Non-pigmented ciliary epithelial cell (primary cell): Measurements from ENCODE around the gene KRTAP5-6.
"Not testable (repeated sequence)": the region's sequence is repeated elsewhere in the genome, so short reads cannot be mapped to it uniquely, and the experiment has no call there.

Source experiments
- DNase-seq: peaks from one replicate; pipeline ENCODE4 v3.0.0-alpha.2; 2010; ENCODE audit warnings: low read depth

The KRTAP5-6 gene

DNA sequence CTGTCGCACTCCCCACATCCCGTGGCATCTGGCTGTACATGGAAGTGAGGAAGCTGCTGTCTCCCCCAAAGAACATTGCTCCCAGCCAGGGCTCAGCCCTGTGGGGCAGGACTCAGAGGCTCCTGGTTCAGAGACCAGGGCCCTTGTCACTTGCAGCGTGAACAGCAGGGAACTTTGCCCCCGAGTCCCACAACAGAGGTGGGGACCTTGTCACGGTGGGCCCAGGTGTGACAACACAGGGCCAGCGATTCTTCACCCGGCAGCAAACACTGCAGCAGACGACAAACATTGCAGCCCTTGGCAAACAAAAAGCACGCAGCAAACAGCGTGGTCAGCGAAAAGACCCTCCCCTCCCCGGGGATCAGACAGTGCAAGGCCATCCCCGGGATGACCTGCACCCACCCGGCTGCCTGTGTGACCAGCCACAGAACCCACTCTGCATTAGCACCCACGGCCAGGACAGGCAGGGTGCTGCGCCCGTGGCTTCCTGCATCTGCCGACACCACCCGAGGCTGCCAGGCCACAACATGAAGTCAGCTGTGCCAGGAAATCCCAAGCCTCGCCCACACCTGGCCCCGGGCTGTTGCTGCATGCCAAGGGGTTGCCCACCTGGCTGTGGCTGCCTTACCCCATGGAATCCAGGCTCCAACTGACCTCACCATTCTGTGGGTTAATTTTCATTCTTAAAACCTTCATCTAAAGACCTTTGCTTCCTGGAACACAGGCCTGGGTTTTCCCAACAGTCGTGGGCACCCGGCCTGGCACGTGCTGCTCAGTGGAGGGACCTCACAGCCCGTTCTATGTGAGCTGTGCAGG lies 35.3 kb upstream of the KRTAP5-6 start:
- not testable (repeated sequence) for DNase-seq

DNA sequence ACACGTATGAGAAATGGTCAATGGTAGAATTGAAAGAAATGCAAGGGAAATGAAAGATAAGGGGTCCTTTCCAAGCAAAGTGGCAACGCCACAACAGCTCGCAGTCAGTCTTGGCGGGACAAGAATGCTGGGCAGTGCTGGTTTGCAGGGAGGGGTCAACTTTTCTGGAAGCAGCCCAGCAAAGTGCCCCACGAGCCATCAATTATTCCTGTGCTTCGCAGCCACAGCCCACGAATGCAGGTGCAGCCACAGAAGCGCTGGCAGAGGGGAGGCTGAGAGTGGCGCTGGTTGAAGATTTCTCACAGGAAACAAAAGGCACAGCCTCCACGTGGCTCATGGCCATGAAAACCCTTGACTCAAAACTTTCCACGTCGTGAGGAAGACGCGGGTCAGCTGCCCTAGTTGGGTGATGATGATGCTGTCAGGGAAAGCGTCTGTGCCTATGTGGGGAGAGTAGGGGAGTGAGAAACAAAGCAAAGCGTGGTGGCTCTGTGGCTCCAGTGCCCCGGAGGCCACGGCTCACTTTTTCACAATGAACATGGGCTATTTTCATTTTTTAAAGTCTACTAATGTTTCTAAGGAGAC lies 34.2 kb upstream of the KRTAP5-6 start:
- DNase-seq = not testable (repeated sequence)

DNA sequence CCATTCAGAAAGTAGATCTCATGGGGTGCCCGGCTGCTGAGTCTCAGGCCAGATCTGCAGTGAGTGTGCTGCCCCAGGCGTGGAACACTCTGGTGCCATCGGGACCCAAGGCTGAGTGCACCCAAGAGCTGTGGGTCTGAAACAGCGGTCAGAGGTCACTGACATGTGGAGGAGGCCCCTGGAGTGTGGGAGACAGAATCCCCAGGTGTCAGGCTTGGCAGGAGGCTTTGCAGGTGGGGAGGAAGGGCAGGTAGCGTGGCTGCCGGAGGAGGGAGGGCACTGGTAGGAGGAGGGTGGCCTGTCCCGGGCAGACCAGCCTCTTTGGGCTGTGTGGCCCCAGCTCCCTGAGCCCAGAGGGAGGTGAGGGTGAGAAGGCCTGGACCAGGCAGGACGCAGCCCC lies 31.7 kb upstream of the KRTAP5-6 start:
- no peak for DNase-seq

DNA sequence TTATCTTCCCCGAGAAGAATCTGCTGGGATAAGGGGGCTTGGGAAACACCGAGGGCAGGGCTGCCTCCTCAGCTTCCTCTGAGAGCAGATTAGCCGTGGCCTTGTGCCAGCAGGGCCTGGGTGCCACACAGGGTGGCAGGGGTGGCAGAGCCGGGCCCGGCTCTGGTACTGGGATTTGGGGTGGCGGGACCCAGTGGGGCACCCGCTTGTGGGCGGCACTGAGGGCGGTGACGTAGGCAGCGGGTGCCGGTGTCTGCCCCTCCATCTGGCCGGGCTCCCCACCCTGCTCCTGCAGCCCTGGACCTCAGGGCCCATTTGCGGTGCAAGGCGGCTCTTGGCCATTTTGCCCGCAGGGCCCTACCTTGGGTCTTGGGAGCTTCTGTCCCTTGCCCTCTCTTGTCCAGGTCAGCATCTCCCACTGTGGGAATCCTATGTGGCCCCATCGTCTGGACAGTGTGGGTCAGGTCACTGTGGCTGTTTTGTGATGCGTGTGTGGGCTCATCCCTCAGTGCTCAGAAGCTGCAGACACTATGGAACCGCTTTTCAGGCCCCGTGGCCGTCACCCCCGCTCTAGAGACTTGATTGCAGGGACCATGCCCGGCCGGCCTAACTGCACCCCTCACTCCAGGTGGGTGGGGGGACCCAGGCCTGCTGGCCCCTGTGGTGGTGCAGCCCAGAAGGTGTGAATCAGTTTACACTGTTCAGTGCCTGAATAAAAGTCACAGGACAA lies 29.7 kb upstream of the KRTAP5-6 start:
- DNase-seq = no peak

DNA sequence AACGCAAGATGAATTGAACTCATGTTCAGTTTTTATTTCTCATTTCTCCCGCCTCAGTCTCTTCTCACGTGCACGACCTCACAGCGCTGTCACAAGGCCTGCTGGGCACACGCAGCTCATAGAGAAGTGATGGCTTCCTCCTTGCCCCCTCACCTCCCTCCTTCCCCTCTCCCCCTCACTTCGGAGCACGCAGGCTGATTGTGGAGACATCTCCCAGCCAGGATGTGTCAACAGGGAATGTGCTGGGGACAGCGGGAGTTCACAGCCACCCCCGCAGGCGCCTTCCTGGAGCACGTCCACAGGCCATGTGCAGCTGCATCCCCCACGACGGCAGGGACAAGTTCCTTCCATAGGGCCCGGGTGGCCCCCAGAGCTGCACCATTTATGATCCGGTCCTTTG lies 29.1 kb upstream of the KRTAP5-6 start:
- DNase-seq = no peak

DNA sequence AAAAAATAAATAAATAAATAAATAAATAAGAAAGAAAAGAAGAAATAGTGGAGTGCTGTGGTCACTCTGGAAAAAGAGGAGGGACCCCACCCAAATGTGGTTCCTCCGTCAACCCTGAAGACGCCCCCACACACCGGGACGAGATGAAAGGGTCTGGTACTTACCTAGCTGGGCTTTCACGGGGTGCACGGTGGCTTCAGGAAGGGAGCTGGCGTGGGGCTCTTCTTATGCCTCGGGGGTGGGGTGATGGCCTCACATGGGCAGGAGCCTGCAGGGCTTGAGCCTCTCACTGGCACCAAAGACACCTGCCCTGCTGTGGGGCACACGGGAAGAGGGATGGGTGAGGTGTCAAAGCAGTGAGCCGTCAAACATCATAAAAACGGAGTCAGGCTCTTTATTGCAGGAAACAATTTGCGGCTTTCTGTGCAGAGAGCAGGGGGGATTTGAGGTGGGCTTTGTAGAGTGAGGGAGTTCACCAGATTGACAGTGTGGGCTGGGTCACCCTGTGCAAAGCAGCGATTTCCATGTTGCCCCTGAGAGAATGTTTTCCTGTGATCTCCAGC lies 28.0 kb upstream of the KRTAP5-6 start:
- DNase-seq = no peak

DNA sequence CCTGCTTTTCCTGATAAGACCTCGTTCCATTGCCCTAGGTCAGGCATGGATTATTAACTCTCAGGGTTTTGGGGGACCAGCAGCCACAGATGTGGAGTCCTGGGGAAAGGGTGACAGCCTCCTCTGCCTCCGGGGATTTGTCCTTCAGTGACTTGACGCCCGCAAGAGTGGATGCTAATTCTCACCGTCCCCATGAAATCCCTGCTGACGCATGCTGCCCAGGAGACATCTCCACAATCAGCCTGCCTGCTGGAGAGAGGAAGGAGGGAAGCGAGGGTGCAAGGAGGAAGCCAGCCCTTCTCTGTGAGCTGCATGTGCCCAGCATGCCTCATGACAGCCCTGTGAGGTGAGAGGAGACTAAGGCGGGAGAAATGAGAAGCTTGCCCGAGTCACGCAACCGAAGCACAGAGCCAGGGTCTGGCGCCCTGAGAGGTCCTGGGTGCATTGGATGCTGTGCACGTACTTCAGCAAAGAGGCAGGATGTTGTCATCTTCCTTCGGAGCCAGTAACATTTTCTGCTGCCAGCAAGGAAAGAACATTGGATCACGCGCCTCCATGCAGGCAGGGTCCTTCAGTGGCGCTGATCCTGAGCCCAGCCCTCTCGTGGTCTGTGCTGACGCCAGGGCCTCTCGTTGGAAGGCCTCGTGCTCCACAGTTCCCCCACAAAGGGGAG lies 27.3 kb upstream of the KRTAP5-6 start:
- DNase-seq = no peak

DNA sequence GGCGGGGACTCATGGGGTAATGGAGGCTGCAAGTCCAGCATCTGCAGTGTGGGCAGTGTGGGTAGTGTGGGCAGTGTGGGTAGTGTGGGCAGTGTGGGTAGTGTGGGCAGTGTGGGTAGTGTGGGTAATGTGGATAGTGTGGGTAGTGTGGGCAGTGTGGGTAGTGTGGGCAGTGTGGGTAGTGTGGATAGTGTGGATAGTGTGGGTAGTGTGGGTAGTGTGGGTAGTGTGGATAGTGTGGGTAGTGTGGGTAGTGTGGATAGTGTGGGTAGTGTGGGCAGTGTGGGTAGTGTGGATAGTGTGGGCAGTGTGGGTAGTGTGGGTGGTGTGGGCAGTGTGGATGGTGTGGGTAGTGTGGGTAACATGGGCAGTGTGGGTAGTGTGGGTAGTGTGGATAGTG lies 26.5 kb upstream of the KRTAP5-6 start:
- DNase-seq = not testable (repeated sequence)

DNA sequence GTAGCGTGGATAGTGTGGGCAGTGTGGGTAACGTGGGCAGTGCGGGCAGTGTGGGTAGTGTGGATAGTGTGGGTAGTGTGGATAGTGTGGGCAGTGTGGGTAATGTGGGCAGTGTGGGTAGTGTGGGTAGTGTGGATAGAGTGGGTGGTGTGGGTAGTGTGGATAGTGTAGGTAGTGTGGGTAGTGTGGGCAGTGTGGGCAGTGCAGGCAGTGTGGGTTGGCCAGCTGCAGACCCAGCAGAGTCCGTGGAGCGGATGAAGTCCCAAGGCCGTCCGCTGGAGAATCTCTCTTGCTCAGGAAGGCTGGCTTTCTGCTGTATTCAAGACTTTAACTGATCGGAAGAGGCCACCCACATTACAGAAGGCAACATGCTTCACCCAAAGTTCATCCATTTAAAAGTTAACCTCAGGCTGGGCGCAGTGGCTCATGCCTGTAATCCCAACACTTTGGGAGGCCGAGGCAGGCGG lies 26.1 kb upstream of the KRTAP5-6 start:
- DNase-seq = no peak

DNA sequence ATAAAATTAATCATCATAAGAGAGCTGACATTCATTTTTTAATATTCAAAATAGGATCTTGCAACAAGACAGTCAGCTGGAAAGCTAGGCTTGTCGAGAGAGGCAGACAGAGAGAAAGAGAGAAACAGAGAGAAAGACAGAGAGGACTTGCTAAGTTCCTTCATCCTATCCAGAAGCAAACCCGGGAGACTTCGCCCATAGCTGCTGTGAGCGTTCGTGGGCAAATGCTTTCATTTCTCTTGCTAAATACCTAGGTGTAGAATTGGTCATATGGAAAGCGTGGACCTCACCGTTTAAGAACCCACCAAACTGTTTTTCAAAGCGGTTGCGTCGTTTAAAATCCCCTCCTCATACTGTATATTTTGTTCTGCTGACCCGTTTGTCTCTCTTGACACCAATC lies 25.3 kb upstream of the KRTAP5-6 start:
- DNase-seq = no peak

DNA sequence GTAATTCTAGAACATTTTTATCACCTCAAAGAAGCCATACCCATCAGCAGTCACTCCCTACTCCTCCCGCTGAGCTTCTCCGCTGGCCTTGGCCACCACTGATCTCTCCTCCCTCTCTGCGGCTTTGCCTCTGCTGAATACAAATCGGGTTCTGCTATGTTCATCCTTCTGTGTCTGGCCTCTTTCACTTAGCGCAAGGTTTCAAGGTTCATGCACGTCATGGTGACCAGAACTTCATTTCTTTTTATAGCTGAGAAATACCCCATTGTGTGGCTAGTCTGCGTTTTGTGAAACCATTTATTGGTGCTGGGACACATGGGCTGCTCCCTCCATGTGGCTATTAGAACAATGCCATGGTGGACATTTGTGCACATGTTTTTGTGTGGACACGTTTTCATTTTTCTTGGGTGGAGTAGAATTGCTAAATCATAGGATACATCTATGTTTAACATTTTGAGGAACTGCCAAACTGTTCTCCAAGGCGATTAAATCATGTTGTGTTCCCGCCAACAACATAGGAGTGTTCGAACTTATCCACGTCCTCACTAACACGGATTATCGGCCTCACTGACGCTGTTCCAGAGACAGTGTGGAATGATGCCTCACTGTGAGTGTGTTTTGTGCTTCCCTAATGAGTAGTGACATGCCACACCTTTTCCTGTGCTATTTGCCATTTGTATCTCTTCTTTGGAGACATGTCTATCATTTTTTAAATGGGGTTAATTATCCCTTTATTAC lies 24.2 kb upstream of the KRTAP5-6 start:
- DNase-seq = no peak

DNA sequence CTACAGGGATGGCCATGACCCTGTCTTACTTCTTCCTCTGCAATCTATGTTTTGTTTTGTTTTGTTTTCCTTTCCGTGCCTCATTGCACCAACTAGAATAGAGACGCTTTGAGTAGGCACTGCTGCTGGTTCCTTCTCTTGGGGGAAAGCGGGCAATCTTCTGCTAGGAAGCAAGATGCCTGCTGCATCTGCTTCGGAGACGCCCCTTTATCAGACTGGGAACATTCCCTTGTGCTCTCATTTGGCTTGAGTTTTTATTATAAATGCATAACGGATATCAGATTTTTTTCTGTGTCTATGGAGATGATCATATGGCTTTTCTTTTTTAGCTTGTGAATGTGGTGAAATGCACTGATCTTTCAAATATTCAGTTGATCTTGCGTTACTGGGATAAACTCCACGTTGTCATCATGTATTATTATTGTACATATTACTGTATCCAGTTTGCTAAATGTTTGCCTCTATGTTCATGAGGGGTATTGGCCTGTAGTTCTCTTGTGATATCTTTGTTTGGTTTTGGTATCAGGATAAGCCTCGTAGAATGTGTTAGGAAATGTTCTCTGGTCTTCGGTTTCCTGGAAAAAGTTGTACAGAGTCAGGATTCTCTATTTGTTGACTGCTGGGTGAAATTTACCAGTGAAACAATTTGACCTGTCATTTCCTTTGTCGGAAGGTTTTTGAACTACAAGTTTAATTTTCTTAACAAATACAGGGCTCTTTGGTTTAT lies 23.4 kb upstream of the KRTAP5-6 start:
- DNase-seq = no peak

DNA sequence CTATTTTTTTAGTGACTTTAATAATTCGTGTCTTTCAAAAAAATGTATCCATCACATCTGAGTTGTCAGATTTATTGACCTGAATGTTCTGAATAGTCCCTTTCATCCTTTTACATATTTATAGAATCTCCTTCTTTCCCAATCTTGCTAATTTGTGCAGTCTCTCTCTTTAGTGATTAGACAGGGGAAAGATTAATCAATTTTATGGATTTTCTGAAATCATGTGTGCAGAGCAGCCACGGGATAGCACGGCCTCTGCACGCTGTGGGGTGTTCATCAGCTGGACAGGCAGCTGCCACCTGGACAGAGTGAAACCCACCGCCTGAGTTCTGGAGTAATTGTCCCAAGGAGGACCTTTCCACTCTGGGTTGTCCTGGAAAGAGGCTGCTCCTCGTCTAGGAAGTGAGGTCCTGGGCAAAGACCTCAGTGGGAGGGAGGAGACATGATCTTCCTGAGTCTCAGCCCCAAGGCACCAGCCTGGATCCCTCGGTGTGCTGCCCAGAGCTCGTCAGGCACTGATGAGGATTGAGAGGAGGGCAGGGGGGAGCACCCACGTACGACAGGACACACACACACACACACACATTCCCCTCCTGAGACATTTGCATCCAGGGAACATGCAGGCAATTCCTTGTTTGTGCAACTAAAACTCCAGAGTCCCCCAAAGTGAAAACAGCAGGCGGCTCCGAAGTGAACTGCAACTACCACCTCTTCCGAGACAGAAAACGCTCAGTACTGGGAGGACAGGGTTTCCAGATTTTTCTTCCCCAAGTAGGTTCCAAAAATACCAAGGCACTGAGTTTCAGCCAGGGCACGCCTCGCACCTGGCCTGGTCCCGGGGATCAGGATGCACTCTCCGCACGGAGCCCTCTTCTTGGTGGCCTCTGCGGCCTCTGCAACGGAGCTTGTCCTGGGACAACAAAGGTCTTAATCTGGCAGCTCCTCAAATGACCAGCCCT lies 22.5 kb upstream of the KRTAP5-6 start:
- DNase-seq = no peak

DNA sequence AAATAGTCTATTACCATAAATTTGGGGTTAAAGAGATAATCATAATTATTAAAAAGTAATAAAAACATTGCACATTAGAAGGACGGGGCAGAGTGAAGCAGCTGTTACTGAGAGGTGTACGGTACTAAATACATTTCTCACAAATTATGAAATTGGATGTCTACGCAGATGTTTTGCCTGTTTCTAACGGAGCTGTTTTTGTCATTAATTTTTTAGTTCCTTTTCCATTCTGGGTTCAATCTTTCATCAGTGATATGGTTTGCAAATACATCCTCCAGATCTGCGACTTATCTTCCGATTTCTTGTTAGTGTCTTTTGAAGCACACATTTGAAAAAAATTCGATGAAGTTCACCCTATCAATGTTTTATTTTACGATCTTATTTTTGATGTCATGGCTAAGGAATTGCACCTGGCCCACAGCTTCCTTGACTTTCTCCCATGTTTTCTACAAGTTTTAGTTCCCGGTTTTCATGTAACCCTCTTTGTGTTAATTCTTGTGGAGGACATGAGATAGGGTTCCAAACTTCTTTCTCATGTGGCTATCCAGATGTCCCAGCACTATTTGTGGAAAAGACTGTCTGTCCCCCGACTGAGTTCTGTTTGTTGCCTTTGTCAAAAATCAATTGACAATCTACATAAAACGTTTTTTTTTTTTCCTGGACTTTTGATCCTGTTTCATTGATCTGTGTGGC lies 21.3 kb upstream of the KRTAP5-6 start:
- DNase-seq = no peak

DNA sequence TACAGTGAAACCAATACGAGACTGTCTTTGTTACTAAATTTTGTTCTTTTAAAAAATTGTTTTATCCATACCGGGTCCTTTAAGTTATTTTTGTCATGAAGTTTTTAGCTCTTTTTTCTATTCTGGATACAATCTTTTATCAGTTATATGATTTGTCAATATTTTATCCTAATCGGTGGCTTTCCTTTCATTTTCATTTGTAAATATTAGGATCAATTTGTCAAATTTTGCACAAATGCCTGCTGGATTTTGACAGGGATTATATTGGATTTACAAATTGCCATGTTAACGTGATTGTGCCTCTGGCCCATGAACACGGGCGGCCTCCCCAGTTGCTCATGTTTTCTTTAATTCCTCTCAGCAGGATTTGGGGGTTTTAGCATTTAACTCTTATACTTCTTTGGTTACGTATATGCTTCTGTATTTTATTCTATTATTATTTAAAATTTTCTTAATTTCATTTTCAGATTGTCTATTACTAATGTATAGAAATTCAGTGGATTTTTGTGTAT lies 20.7 kb upstream of the KRTAP5-6 start:
- no peak for DNase-seq

DNA sequence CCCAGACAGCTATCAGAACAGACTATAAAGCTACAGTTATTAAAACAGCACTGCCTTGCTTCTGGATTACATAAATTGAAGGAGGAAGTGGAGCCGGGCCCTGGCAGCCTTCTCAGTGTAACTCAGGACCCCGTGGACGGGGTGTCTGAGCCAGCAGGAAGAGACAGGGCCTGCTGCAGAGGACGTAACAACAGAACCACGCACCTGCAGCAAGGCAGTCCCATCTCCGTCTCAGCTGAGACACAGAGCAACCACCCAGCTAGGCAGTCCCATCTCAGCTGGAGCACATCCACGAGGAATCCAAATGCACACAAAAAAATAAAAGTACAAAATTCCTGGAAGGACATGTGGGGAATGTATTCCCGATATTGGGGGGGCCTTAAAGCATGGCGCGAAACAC lies 17.1 kb upstream of the KRTAP5-6 start:
- DNase-seq = no peak

DNA sequence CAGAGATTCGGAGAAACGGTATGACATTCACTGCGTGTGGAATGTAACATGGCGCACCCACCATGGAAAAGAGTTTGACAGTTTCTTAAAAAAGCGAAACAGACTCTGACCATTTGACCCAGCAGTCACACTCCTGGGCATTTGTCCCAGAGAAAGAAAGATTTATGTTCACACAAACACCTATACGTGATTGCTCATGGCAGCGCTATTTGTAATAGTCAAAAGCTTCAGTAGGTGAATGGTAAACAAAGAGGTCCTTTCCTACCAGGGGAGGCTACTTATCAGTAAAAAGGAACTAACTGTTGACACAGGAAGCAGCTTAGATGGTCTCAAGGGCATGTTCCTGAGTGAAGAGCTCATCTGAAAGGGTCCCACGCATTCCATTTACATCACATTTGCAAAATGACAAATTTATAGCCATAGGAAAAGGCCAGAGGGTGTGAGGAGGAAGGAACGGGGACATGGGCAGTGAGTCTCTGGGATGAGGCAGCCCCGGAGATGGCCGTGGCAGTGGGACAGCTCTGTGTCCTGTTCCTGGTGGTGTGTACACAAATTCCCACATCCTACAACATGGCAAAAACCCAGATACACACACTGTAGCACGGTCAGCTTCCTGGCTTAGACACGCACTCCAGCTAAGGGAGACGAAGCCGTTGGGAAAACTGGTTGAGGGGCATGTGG lies 14.6 kb upstream of the KRTAP5-6 start:
- DNase-seq = no peak

DNA sequence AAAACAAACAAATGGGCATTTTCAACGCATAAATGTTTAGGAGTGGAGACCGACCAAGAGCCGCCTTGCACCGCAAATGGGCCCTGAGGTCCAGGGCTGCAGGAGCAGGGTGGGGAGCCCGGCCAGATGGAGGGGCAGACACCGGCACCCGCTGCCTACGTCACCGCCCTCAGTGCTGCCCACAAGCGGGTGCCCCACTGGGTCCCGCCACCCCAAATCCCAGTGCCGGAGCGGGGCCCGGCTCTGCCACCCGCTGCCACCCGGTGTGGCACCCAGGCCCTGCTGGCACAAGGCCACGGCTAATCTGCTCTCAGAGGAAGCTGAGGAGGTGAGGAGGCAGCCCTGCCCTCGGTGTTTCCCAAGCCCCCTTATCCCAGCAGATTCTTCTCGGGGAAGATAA lies 13.8 kb upstream of the KRTAP5-6 start:
- not testable (repeated sequence) for DNase-seq
